GM12878 (cell line): Measurements from ENCODE around the gene KAT2B. TPM values are rescaled to one million over a fixed set of nuclear protein-coding genes. Genes with fewer than 3 reads are reported as not detected.

Source experiments
- BCL11A ChIP-seq: IDR thresholded peaks from 2 replicates; pipeline ENCODE4 v1.6.1; 2011; ENCODE audit warnings: low read depth, low read length
- CBFB ChIP-seq: IDR thresholded peaks from 2 replicates; pipeline ENCODE4 v1.6.1; 2016; ENCODE audit warnings: antibody characterized with exemption, low read depth
- CBX3 ChIP-seq: fragments of 200-600 bp; sonication (generic); IDR thresholded peaks from 2 replicates; pipeline ENCODE4 v1.6.1; 2016; ENCODE audit warnings: low read depth, borderline replicate concordance
- EP300 ChIP-seq, 2 experiments: fragments of 150-350 bp in 1 of 2; IDR thresholded peaks; 2 replicates each; pipeline ENCODE4 v1.6.1; 2011 to 2012; ENCODE audit warnings: low read depth in 2 of 2, low read length in 2 of 2, borderline replicate concordance in 1 of 2, improper control_type of control experiment in 1 of 2, inconsistent platforms in 1 of 2; ENCODE audit not compliant: control insufficient read depth in 1 of 2
- ETV6 ChIP-seq, 2 experiments: fragments of 450-650 bp in 1 of 2; IDR thresholded peaks in 1 of 2; conservative IDR thresholded peaks in 1 of 2; 2 replicates each; pipeline ENCODE4 v1.6.1; 2014; ENCODE audit warnings: antibody characterized with exemption in 1 of 2, borderline replicate concordance in 1 of 2, low read depth in 1 of 2, mild to moderate bottlenecking in 1 of 2, moderate library complexity in 1 of 2
- HCFC1 ChIP-seq: fragments of 150-350 bp; IDR thresholded peaks from 2 replicates; pipeline ENCODE4 v1.6.1; 2014; ENCODE audit warnings: low read length
- MLLT1 ChIP-seq: fragments of 450-650 bp; IDR thresholded peaks from 2 replicates; pipeline ENCODE4 v1.6.1; 2016; ENCODE audit warnings: mild to moderate bottlenecking
- MTA2 ChIP-seq: fragments of 450-650 bp; IDR thresholded peaks from 2 replicates; pipeline ENCODE4 v1.6.1; 2016; ENCODE audit warnings: low read depth, mild to moderate bottlenecking, moderate library complexity
- NBN ChIP-seq: fragments of 450-650 bp; IDR thresholded peaks from 2 replicates; pipeline ENCODE4 v1.6.1; 2016
- NFIC ChIP-seq: IDR thresholded peaks from 2 replicates; pipeline ENCODE4 v1.6.1; 2012; ENCODE audit warnings: low read depth, mild to moderate bottlenecking, inconsistent platforms, low read length, moderate library complexity
- NKRF ChIP-seq: fragments of 450-650 bp; conservative IDR thresholded peaks from 2 replicates; pipeline ENCODE4 v1.6.1; 2017; ENCODE audit warnings: mild to moderate bottlenecking, moderate library complexity
- PML ChIP-seq: IDR thresholded peaks from 2 replicates; pipeline ENCODE4 v1.6.1; 2012; ENCODE audit warnings: low read length, inconsistent platforms
- PRDM15 ChIP-seq: fragments of 450-650 bp; formaldehyde crosslinking; IDR thresholded peaks from 2 replicates; pipeline ENCODE4 v1.4.0; 2020; ENCODE audit warnings: mild to moderate bottlenecking, moderate library complexity
- SMARCA5 ChIP-seq: fragments of 450-650 bp; IDR thresholded peaks from 2 replicates; pipeline ENCODE4 v1.6.1; 2017; ENCODE audit warnings: mild to moderate bottlenecking
- STAT3 ChIP-seq: IDR thresholded peaks from 2 replicates; pipeline ENCODE4 v1.6.1; 2011; ENCODE audit warnings: low read depth, low read length, improper control_type of control experiment
- TAF1 ChIP-seq: IDR thresholded peaks from 2 replicates; pipeline ENCODE4 v1.6.1; 2011; ENCODE audit warnings: mild to moderate bottlenecking, low read depth, low read length, borderline replicate concordance
- WRNIP1 ChIP-seq: IDR thresholded peaks from 2 replicates; pipeline ENCODE4 v1.6.1; 2011; ENCODE audit warnings: low read depth, low read length, improper control_type of control experiment, borderline replicate concordance
- ZBTB4 ChIP-seq: fragments of 450-650 bp; formaldehyde crosslinking; IDR thresholded peaks from 2 replicates; pipeline ENCODE4 v1.4.0; 2022; ENCODE audit warnings: mild to moderate bottlenecking, moderate library complexity
- ZNF24 ChIP-seq: fragments of 450-650 bp; IDR thresholded peaks from 2 replicates; pipeline ENCODE4 v1.6.1; 2017; ENCODE audit warnings: antibody characterized with exemption, mild to moderate bottlenecking
- polyA plus RNA-seq, 11 experiments: library from polyadenylated mRNA; depleted of rRNA in 4 of 11; unstranded in 6 of 11; stranded (reverse) in 5 of 11; fragments of >200 nt; fragmentation: Nextera tagmentation in 4 of 11; fragmentation: Illumina TruSeq in 1 of 11; extraction: Ambion mirVana in 4 of 11; extraction: Trizol in 1 of 11; gene quantifications; 1 replicate in 1 of 11; 2 replicates in 10 of 11; pipeline versions ENCODE4 v1.2.1 to v1.2.3, GENCODE V29; 2011 to 2016; ENCODE audit warnings: inconsistent platforms in 2 of 11, missing spikeins in 2 of 11, low read depth in 1 of 11
- total RNA-seq, 4 experiments: library from RNA; depleted of rRNA in 3 of 4; stranded (reverse); fragments of >200 nt in 3 of 4; fragmentation: Illumina TruSeq in 1 of 4; extraction: Trizol in 1 of 4; gene quantifications; 2 replicates each; pipeline versions ENCODE4 v1.2.1 to v1.2.3, GENCODE V29; 2013 to 2021

Gene KAT2B
- total and polyA plus RNA-seq, 10 of the 15 experiments (the other 5 are each of a cell fraction or from before 2014, with no cell fraction given): 2.9 to 15.2 (median 10.2) TPM

GRCh38 chr3:20056725-20057611, 16.7 kb downstream of the KAT2B start (continued):
- TF ChIP-seq MLLT1 (no peak), PRDM15 (CRISPR knock-in tag) (no peak), EP300 (IDR thresholded peaks at IDR 0.05; ENCODE audit: borderline replicate concordance in 1 of 2, control insufficient read depth in 1 of 2, low read depth in 2 of 2, low read length in 2 of 2) (no peak), CBX3 (no peak), ZBTB4 (no peak), ZNF24 (no peak), WRNIP1 (no peak), TAF1 (no peak), SMARCA5 (no peak), NBN (no peak), NKRF (no peak), STAT3 (no peak), BCL11A (no peak), CBFB (no peak), HCFC1 (no peak), PML (no peak), MTA2 (no peak), ETV6 (conservative IDR thresholded peaks at IDR 0.05 in 1 of 2, IDR thresholded peaks at IDR 0.05 in 1 of 2; ENCODE audit: borderline replicate concordance in 1 of 2, low read depth in 1 of 2) (peak in 1 of 2 experiments; percentile 62; a peak in 1 of 4 replicates), NFIC (peak; percentile 30; the same call in 1 of the 2 replicates)
